ENCODE data around the gene ECE2.
A peak's percentile ranks its signal among the peaks of the same experiment; 100 is the strongest.

The ECE2 gene

DNA sequence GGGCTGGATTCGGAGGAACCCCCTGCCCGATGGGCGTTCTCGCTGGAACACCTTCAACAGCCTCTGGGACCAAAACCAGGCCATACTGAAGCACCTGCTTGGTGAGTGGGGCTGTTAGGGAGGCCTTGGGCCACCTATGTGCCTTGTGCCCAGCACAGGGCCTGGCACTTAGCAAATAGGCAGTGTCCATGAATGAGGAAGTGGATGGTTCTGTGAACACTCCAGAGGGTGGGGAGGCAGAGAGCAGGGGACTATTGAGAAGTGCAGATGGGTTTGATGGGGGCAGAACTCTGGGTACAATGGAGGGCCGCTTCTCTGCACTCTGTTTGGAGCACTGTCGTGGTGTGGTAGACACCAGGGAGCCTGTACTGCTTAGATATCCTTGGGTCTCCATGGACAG, 1.5 kb downstream of the ECE2 start:
- no peak for DNase-seq

GRCh38 chr3:184282941-184283340, 7.1 kb downstream of the ECE2 start:
- DNase-seq, result no peak

DNA sequence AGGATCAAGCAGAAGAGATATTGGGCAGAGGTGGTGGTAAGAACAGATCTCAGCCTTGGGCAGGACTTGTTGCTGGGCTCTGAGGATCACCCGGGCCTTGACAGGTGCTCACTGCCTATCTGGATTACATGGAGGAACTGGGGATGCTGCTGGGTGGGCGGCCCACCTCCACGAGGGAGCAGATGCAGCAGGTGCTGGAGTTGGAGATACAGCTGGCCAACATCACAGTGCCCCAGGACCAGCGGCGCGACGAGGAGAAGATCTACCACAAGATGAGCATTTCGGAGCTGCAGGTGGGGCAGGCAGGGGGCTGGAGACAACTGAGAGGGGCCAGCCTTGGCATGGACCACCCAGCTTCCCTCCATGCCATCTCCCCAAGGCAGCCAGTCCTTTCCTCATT, 7.9 kb downstream of the ECE2 start:
- DNase-seq, result no peak

GRCh38 chr3:184284696-184285095, 8.9 kb downstream of the ECE2 start:
- DNase-seq, result no peak

GRCh38 chr3:184289426-184289938, 13.7 kb downstream of the ECE2 start:
- peak; percentile 86 for DNase-seq

GRCh38 chr3:184290331-184290730, 14.5 kb downstream of the ECE2 start:
- DNase-seq, result no peak

GRCh38 chr3:184291044-184291737, 15.4 kb downstream of the ECE2 start:
- DNase-seq, result no peak

DNA sequence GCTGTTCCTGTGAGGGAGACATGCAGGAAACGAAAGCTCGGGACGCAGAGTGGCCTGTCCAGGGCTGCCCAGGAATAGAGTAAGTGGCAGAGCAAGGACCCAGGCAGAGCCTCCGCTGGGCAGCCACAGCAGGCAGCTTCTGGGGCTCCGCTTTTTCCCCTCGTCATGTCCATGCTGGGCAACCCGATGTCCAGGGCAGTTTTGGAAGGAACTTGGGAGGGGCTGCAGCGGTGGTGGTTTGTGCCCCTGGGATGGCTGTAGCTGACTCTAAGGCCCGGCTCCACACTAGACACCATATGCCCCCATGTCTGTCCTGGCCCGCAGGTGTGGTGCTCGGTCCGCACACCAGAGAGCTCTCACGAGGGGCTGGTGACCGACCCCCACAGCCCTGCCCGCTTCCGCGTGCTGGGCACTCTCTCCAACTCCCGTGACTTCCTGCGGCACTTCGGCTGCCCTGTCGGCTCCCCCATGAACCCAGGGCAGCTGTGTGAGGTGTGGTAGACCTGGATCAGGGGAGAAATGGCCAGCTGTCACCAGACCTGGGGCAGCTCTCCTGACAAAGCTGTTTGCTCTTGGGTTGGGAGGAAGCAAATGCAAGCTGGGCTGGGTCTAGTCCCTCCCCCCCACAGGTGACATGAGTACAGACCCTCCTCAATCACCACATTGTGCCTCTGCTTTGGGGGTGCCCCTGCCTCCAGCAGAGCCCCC, 16.1 kb downstream of the ECE2 start:
- DNase-seq, result no peak

DNA sequence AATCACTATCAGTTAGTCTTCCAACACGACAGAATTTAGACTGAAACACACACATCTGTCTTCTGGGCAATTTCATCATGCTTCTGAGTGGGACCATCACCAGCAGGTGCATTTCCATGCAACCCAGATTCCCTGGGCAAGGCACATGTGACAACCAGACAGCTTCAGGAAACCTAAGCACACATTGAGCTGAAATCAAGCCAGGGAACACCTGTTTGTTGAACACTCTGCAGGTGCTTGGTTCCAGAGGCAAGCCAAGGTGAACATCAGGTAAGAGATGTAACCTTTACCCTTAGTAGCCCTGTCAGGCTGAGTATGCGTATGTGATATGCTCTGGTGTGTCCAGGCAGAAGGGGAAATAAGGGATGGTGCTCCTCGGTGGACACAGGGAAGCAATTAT, 19.9 kb downstream of the ECE2 start:
- no peak for DNase-seq

DNA sequence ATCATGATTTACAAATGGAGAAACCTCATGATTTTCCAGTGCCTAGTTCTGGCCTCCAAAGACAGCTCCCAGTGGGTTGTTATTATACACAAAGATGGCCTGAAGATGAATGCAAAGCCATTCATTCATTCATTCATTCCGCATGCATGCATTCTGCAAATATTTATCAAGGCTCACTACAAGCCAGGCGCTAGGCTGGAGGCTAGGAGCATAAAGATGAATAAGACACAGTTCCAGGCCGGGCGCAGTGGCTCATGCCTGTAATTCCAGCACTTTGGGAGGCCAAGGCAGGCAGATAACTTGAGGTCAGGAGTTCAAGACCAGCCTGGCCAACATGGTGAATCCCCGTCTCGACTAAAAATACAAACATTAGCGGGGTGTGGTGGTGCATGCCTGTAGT, 20.8 kb downstream of the ECE2 start:
- DNase-seq, result no peak

DNA sequence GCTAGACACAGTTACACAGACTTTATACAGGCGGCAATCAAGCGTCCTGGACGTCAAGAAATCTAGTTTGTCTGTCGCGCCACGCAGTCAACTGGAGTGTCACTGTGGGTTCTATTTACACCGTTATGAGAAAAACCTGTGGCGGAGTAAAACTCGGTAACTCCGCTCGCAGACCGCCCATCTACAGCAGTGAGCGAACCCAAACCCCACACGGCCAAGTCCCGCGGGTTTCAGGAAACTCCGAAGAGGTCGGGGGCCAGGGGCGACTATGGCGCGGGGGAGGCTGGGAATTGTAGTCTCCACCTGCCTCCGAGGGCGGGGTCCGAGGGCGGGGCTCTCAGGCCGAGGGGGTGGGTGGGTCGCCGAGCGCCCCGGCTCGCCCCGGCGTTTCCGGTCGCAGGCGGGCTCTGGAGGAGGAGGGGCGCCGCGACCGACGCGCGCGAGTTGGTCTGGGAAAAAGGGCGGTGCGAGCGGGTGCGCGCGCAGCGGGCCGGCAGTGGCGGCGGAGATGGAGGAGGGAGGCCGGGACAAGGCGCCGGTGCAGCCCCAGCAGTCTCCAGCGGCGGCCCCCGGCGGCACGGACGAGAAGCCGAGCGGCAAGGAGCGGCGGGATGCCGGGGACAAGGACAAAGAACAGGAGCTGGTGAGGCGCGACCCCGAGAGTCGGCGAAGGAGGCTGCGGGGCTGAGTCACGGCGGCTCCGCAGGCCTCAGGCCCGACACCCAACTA, 23.1 kb downstream of the ECE2 start, which contains the start of gene PSMD2:
Gene PSMD2, plus strand, starts transcription at position 483 of the 729 bp plus-strand sequence. Its CDS starts 26 bp downstream, at position 509.
- peak; percentile 98 for DNase-seq

DNA sequence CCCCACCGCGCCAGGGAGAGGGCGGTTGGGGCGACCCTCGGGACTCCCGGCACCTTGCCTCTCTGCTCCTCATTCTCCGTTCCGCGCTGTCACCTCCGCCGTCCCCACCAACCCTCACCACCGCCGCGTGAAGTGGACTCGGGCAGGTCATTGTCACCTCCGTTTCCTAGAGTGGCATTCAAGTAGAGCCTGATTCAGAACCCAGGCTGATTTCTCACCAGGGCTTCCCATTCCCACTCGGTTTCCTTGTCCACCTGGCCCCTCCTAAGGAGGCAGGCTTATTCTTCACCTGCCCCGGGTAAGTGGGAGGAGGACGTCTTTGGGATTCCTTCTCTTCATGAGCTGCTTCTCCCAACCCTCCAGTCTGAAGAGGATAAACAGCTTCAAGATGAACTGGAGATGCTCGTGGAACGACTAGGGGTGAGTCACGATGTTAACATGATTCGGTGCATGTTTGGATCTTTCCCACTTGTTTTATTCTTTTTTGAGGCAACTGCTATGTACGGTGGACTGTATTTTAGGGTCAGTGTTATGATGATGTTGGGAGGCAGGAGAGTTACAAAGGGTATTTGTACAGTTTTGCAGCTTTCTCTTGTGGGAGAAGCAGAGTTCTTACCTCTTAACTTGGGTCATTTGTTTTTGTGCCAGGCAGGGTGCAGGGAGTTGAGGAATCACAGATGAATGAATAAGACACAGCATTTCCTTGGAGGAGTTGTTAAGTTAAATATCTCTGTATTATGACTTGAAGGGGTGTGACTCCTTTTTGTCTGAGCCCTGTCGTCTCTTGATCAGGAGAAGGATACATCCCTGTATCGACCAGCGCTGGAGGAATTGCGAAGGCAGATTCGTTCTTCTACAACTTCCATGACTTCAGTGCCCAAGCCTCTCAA, 23.9 kb downstream of the ECE2 start:
- no peak for DNase-seq

- no peak for DNase-seq
Observed at GRCh38 chr3:184300378-184300720, 24.5 kb downstream of the ECE2 start.

- no peak for DNase-seq
Observed at GRCh38 chr3:184305577-184305976, 29.8 kb downstream of the ECE2 start.

DNA sequence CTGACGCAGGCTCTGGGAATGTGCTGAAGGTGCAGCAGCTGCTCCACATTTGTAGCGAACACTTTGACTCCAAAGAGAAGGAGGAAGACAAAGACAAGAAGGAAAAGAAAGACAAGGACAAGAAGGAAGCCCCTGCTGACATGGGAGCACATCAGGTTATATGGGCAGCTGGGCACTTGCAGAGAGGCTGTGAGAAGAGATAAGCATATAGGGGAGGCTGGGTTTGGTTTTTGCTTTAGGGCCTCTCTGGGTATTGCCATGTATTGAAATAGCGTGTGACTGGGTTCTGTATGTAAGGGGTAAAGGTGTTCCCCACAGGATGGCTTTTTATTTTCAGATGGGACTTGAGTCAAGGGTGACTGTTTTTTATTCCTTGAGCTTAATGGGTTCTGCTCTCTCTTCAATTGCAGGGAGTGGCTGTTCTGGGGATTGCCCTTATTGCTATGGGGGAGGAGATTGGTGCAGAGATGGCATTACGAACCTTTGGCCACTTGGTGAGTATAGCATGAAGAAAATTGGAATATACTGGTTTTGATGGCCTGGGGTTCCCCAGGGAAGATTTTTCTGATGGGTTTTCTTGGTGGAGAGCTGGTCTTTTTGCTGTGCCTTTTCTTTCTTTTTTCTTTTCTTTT, 30.6 kb downstream of the ECE2 start:
- no peak for DNase-seq

- no peak for DNase-seq
Observed at GRCh38 chr3:184307915-184308314, 32.1 kb downstream of the ECE2 start.

DNA sequence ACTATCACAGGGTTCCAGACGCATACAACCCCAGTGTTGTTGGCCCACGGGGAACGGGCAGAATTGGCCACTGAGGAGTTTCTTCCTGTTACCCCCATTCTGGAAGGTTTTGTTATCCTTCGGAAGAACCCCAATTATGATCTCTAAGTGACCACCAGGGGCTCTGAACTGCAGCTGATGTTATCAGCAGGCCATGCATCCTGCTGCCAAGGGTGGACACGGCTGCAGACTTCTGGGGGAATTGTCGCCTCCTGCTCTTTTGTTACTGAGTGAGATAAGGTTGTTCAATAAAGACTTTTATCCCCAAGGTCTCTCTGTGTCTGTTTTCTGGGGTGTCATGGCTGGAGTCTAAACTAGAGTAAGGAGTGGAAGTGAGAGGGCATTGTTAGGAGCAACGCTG, 32.9 kb downstream of the ECE2 start:
- no peak for DNase-seq

DNA sequence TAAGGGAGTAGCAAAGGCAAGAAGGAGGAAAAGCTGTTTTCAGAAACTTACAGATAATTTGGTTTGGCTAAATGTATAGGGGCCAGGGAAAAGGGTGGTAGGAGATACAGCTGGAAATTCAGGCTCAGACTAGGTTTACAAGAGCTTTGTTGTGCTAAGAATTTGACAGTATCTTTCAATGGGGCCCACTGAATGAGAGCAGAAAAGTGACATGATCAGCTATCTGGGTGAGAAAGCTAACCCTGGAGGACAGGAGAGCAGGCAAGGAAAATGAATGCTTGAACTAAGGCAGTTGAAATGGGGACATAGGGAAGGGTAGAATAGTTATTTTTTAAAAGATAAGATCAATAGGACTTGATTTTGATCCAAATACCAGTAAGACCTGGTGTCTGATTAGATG, 35.8 kb downstream of the ECE2 start:
- no peak for DNase-seq

- DNase-seq, result peak; percentile 95
Observed at GRCh38 chr3:184314363-184314699, 38.5 kb downstream of the ECE2 start, which contains the start of gene EIF4G1. Gene EIF4G1 (plus strand): TSS chr3:184314606. CDS start chr3:184315797, 1,191 bp downstream.

GRCh38 chr3:184314700-184315542, 39.1 kb downstream of the ECE2 start:
- DNase-seq, result peak; percentile 86

- DNase-seq, result no peak
Observed at GRCh38 chr3:184315543-184315867, 39.7 kb downstream of the ECE2 start.
